CD4-positive, alpha-beta T cell treated with Interleukin-15 for 1 hour (primary cell): Measurements from ENCODE around the gene SFXN3.

ENCODE experiments used
- DNase-seq: peaks from one replicate; pipeline ENCODE4 v3.0.0-alpha.2; 2020

SFXN3 gene

GRCh38 chr10:101031128-101031795 is at the start of gene SFXN3, which contains the start of gene PDZD7:
Gene SFXN3 (plus strand): TSS chr10:101031234. CDS start chr10:101034695, 3,461 bp downstream.
Gene PDZD7 (minus strand): TSS chr10:101031129. CDS start chr10:101030219, 910 bp downstream.
- DNase-seq, result peak; percentile 94

- no peak for DNase-seq
Measured at GRCh38 chr10:100982916-100983830, 47.9 kb upstream of the SFXN3 start.

DNA sequence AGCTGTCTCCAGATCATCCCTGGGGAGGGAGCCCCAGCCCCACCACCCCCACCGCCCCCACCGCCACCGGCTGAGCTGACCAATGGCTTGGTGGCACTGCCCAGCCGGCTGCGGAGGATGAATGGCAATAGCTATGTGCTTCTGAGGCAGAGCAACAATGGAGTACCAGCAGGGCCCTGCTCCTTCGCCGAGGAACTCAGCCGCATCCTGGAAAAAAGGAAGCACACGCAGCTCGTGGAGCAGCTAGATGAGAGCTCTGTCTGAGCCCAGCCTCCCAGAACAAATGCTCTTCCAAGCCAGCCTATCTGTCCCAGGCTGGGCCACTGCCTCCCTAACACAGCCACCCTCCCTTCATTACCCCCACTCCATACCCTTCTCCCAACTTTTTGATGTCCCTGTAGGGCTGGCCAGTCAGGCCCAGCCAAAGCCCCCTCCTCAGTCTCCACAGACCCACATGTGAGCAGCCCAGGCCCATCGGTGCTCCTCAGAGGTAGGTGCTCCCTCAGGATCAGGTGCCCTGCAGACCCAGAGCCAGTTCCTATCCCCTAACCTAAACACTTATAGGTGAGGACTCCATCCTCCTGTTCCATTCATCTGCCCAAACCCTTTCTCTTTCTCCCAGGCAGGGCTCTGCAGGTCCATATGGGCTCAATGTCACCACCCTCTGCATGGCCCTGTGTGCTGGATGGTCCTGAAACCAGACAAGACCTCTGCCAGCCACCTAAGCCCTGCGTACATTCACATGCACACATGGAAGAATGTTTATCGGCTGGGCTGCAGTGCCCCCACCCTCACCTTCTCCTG is 47.0 kb upstream of the SFXN3 start:
- DNase-seq, result no peak

DNA sequence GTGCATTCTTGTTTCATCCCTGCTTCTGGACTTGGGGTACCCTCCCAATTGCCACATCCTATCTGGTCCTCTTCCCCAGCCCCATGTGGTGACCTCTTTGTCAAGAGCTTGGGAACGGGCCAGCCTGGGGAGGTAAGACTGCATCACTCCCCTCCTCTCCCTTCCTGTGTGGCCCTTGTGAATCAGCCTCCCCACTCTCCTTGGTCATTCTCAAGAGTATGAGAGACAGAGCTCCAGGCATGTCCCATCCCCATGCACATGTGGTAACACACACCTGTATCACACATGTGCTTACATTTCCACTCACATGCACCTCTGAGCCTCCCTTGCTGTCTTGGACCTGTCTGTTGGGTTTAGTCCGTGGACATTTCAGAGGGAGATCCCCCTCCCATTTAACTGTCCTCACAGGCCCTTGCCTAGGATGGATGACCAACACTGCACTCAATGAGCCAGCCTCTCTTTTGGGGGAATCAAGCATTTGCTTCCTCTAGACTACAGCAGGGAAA is 46.3 kb upstream of the SFXN3 start:
- DNase-seq, result no peak

- DNase-seq, result no peak
Measured at GRCh38 chr10:100985336-100985735, 45.7 kb upstream of the SFXN3 start.

- DNase-seq, result no peak
Measured at GRCh38 chr10:100986623-100986951, 44.4 kb upstream of the SFXN3 start.

DNA sequence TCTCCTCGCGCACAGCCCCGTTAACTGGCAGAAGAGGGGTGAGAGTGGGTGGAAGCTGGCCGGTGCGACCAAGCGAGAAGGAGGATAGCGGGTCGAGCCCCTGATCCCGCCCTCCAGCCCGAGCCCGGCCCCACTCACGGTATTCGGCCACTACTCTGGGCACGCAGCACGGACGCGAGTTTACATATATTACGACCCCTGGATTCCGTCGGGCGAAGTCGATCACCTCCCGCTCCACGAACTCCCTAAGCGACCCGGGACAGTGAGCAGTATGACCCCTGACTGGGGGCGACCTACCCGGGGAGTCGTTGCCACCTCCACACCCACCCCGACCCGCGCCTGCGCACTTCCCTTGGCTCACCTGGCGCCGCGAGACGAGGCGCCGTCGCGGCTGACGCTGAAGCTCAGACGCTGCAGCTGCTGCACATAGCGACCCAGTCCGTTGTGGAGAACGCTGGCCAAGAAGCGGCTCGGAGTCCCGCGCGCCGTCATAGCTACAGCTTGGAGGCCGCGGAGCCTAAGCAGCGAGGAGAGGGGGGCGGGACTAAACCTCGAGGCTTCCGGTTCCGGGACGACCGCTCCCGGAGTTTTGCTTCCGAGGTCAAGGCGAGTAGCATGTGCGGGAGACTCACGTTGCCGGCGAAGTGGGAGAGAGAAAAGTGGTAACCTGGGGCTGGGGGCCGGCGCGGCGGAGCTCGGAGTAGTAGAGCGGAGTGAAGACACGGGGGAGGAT is 43.9 kb upstream of the SFXN3 start, which contains the start of the genes MRPL43 and TWNK:
Gene MRPL43 (minus strand): TSS at position 546 of the 733 bp plus-strand sequence. CDS start 54 bp downstream, at position 492.
Gene TWNK (plus strand): TSS at position 592 of the 733 bp plus-strand sequence. CDS start 668 bp downstream, outside the sequence.
- peak; percentile 80 for DNase-seq

DNA sequence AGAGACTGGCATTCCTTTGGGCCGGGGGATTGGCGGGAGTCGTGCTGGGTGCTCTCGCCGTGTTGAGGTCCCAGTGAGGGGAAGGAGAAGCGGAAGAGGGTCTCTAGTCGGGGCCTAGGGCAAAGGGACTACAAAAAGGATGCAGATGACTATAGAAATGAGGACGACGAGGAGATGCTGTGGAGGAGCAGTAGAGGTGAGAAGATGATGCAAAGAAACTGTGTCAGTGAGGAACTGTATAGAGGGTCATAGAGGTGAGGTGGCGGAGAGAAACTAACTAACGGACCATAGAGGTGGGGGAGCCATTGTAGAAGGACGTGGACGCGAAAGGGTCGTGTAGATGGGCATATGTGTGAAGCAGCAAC is 43.4 kb upstream of the SFXN3 start:
- DNase-seq, result no peak

- no peak for DNase-seq
Measured at GRCh38 chr10:100988166-100988565, 42.9 kb upstream of the SFXN3 start.

DNA sequence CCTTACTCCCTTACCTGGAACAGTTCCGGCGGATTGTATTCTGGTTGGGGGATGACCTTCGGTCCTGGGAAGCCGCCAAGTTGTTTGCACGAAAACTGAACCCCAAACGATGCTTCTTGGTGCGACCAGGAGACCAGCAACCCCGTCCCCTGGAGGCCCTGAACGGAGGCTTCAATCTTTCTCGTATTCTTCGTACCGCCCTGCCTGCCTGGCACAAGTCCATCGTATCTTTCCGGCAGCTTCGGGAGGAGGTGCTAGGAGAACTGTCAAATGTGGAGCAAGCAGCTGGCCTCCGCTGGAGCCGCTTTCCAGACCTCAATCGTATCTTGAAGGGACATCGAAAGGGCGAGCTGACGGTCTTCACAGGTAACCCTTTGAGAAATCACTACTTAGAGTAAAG is 41.9 kb upstream of the SFXN3 start:
- DNase-seq, result no peak

- no peak for DNase-seq
Measured at GRCh38 chr10:100993986-100994708, 36.9 kb upstream of the SFXN3 start.

DNA sequence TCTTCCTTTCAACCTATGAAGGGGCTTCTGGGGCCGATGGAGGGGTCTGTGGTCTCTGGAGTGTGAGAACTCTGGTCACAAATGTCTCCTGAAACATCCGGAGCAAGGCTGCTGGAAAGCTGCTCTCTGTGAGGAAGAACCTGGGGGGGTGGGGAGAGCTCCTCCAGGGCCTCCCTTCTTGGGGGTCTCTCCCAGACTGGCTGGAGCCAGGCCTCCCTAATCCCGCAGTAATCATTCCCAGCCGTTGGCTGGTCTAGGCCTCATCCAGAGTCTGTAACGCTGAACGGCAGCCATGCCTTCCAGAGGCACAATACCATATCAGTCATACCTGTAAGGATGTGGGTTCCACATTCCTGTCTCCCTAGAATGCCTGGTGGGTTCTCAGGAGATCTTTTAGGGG is 35.9 kb upstream of the SFXN3 start:
- DNase-seq, result no peak

- no peak for DNase-seq
Measured at GRCh38 chr10:100996678-100997359, 34.2 kb upstream of the SFXN3 start.

DNA sequence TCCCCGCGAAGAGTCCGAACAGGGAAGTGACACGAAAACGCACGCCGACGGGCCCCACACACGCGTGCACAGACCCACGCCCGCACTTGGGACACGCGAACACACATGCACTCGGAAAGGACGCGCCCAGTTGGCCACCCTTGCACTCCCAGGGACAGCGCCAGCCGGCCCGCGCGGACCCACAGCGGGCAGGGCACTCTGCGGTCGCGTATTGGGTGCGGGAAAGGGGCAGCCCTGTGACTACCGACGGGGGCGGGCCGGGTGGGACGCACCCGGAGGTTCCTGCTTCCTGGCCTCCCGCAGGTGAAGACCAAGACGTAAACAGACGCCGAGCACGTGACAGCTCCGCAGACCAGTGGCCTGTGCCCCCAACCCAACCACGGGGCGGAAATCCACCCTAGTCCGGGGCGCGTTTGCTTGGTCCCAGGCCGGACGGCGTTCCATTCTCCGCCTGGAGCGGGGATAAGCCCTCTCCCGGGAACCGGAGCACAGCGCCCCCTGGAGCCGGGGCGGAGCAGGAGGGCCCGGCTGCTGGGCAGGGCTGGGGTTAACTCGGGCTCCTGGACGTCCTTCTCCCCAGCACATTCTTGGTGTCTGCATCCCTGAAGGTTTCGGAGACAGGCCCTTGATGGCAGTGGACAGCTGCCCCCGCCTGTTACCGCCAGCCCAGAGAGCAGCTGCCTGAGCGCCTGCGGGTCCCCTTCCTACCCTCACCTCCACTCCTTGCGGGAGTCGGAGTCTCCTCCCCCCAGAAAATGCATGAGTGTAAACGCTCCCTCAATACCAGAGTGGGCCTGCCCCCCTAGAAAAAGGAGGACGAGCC is 33.5 kb upstream of the SFXN3 start:
- peak; percentile 58 for DNase-seq

DNA sequence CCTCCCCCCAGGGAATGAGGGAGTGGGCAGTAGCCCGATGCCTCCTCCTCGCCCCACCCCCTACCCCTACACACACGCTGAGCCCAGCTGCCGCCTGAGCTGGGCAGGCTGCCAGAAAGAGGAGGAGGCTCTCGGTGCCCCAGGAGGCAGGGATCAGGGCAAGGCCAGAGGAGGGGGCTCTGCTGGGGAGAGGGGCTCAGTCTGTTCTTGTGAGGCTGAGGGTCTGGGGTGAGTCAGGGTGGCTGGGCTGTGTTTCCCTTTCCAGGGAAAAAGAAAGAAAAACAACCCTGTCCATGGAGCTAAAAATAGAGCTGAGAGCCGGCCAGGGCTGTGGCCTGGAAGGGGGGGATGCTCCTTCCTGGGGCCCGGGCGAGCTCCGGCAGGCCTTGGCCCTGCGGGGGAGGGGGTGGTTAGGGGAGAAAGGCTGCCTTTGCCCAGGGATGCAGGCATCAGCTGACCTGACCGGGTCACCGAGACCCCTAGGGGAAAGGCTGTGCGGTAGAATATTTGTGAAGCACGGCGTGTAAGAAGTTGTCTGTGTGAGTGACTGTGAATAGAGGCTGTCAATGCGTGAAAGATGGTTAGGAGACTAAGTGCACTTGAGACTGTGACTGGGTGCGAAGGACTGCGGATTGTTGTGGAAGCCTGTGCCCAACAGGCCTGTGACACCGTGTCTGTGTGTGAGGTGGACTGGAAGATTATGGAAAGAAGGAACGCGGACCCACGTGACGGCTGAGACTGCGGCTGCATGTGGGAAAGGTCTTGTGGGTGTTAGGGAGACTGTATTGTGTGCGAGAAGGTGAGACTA is 32.6 kb upstream of the SFXN3 start:
- peak; percentile 63 for DNase-seq

GRCh38 chr10:100998991-100999741 is 31.9 kb upstream of the SFXN3 start:
- peak; percentile 76 for DNase-seq

DNA sequence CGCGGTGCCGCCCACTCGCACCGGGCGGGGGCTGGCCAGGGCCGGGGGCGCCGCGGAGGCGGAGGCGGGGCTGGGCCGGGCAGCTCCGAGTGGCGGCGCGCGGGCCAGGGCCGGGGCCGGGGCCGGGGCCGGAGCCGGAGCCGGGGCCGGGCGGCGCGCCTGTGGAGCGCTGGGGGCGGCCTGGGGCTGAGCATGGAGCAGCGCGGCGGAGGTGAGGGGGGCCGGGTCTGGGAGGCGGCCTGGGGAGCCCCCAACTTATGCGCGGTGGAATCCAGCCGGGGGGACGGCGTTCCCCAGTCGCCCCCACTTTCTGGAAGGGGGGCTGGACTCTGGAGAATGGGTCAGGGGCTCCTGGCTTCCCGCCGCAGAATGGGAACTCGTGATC is 31.3 kb upstream of the SFXN3 start, which contains the start of gene LZTS2:
Gene LZTS2 (plus strand): TSS at position 67 of the 385 bp plus-strand sequence. CDS start 2,731 bp downstream, outside the sequence.
- no peak for DNase-seq
